GM12878 (cell line): ENCODE measurements around the gene BIRC5.

ENCODE experiments used
- BHLHE40 ChIP-seq, 2 experiments: fragments of 450-650 bp in 1 of 2; IDR thresholded peaks; 2 replicates each; pipeline ENCODE4 v1.6.1; 2011 to 2017; ENCODE audit warnings: low read depth in 2 of 2, borderline replicate concordance in 1 of 2, improper control_type of control experiment in 1 of 2, low read length in 1 of 2, mild to moderate bottlenecking in 1 of 2
- CTCF ChIP-seq, 3 experiments: IDR thresholded peaks in 2 of 3; conservative IDR thresholded peaks in 1 of 3; 2 replicates each; pipeline ENCODE4 v1.5.1; 2011; ENCODE audit warnings: low read depth in 3 of 3, low read length in 3 of 3, mild to moderate bottlenecking in 3 of 3, control low read depth in 2 of 3, moderate library complexity in 2 of 3, inconsistent platforms in 1 of 3, mixed read lengths in 1 of 3; ENCODE audit not compliant: control insufficient read depth in 2 of 3, insufficient read depth in 1 of 3; ENCODE audit errors: extremely low read depth in 1 of 3
- EZH2 ChIP-seq: IDR thresholded peaks from 2 replicates; pipeline ENCODE4 v1.6.1; 2012; ENCODE audit warnings: low read depth, mild to moderate bottlenecking, control low read depth, inconsistent platforms, low read length, borderline replicate concordance; ENCODE audit not compliant: control insufficient read depth
- FOS ChIP-seq: IDR thresholded peaks from 3 replicates; pipeline ENCODE4 v1.6.1; 2011; ENCODE audit warnings: borderline replicate concordance; ENCODE audit not compliant: insufficient read length; ENCODE audit errors: extremely low read depth
- PAX5 ChIP-seq: IDR thresholded peaks from 2 replicates; pipeline ENCODE4 v1.6.1; 2011; ENCODE audit warnings: low read depth, low read length, borderline replicate concordance

- TF ChIP-seq EZH2, result no peak
- no peak for TF ChIP-seq FOS
- peak; percentile 3 to 48 (median 33); a peak in 3 of 6 replicates for TF ChIP-seq CTCF (IDR thresholded peaks at IDR 0.05 in 2 of 3, conservative IDR thresholded peaks at IDR 0.05 in 1 of 3; ENCODE audit: control insufficient read depth in 2 of 3, extremely low read depth in 1 of 3, insufficient read depth in 1 of 3, low read depth in 3 of 3, low read length in 3 of 3)
- TF ChIP-seq PAX5, result peak; percentile 22; the same call in 1 of the 2 replicates
- TF ChIP-seq BHLHE40 (IDR thresholded peaks at IDR 0.05; ENCODE audit: borderline replicate concordance in 1 of 2, low read depth in 2 of 2, low read length in 1 of 2), result 0 out of 4 replicates have a peak, but pooled peaks of 1 of the 2 experiments have one; percentile 7
Observed at GRCh38 chr17:78174346-78174869, 39.6 kb upstream of the BIRC5 start.
